Suprapubic skin (tissue), 4 donors: Measurements from ENCODE around the gene TM7SF2.

Source experiments
- POLR2A ChIP-seq, 2 donors: fragments of 450-650 bp; IDR thresholded peaks; one replicate each; pipeline ENCODE4 v1.6.1; 2017; ENCODE audit warnings: antibody characterized with exemption in 2 of 2, mild to moderate bottlenecking in 2 of 2, moderate library complexity in 2 of 2
- POLR2AphosphoS5 ChIP-seq, 3 donors: sonication (generic); formaldehyde crosslinking; IDR thresholded peaks; one replicate each; pipeline ENCODE4 v1.6.1; 2017; ENCODE audit warnings: antibody characterized with exemption in 3 of 3
- TF ChIP-seq, protein P1 (sequence below), 2 donors: fragments of 200-600 bp in 1 of 2; fragments of 450-650 bp in 1 of 2; sonication (generic) in 1 of 2; IDR thresholded peaks; one replicate each; pipeline ENCODE4 v1.5.1; 2016 to 2019; ENCODE audit warnings: antibody characterized with exemption in 2 of 2, mild to moderate bottlenecking in 1 of 2, moderate library complexity in 1 of 2

DNA sequence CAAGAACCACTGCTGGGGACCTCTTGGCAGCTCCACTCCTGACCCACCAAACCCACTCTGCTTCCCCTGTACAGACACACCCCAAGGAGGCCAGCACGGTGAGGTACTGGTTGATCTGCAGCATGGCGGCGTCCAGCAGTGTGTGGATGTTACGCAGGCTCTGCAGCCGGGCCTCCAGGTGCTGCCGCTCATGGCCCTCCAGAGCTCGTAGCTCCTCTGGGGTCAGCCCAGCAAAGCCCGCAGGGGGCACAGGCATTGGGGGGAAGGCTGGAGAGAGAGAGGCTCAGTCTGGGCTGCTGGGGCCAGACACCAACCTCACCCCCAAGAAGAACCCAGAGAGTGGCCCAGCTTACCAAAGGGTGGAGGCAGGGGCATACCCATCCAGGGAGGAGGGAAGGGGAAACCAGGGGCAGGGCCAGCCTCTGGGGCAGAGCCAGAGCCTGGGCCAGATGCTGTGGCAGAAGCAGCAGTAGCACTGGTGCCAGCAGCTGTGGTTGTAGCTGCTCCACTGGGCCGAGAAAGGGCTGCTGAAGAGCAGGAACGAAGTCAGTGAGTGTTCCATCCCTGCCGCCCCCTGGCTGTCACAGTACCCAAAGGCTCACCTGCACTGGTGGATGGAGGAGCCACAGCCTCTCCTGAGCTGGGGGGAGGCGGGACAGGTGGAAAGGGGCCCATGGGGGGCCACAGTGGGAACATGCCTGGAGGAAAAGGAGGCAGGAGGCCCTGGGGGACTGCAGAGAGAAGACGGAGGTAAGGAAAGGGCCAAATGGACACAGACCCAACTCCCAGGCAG lies 18.2 kb downstream of the TM7SF2 start:
- no peak for TF ChIP-seq POLR2A (IDR thresholded peaks at IDR 0.05)
- TF ChIP-seq, protein P1, sequence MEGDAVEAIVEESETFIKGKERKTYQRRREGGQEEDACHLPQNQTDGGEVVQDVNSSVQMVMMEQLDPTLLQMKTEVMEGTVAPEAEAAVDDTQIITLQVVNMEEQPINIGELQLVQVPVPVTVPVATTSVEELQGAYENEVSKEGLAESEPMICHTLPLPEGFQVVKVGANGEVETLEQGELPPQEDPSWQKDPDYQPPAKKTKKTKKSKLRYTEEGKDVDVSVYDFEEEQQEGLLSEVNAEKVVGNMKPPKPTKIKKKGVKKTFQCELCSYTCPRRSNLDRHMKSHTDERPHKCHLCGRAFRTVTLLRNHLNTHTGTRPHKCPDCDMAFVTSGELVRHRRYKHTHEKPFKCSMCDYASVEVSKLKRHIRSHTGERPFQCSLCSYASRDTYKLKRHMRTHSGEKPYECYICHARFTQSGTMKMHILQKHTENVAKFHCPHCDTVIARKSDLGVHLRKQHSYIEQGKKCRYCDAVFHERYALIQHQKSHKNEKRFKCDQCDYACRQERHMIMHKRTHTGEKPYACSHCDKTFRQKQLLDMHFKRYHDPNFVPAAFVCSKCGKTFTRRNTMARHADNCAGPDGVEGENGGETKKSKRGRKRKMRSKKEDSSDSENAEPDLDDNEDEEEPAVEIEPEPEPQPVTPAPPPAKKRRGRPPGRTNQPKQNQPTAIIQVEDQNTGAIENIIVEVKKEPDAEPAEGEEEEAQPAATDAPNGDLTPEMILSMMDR (IDR thresholded peaks at IDR 0.05), result no peak
- no peak for TF ChIP-seq POLR2AphosphoS5 (IDR thresholded peaks at IDR 0.05)
